GM19463 (cell line): Measurements from ENCODE around the gene TIGD2.
"Not testable (repeated sequence)": the region's sequence is repeated elsewhere in the genome, so short reads cannot be mapped to it uniquely, and the experiment has no call there.

ENCODE experiments used
- ATAC-seq: cut with Tn5 transposase; IDR thresholded peaks from one replicate; pipeline ENCODE4 v1.9.1; 2021; ENCODE audit warnings: mild to moderate bottlenecking, moderate library complexity; ENCODE audit not compliant: unreplicated experiment

Gene TIGD2

DNA sequence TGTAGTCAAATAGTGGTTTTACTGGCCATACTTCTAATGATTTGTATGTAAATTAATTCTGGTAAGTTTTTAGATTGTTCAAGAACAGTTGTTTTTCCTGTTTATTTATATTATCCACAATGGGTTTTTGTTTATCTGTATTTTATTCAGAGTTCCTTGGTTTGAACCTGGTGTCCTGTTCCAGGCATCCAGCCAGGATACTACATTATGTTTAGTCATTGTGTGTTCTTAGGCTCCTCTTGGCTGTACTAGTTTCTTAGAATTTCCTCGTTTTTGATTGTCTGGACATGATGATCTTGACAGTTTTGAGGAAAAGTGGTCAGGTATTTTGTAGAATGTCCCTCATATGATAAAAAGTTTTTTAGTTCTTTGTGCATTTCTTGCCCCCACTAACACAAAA is 7.8 kb downstream of the TIGD2 start:
- ATAC-seq, result no peak

DNA sequence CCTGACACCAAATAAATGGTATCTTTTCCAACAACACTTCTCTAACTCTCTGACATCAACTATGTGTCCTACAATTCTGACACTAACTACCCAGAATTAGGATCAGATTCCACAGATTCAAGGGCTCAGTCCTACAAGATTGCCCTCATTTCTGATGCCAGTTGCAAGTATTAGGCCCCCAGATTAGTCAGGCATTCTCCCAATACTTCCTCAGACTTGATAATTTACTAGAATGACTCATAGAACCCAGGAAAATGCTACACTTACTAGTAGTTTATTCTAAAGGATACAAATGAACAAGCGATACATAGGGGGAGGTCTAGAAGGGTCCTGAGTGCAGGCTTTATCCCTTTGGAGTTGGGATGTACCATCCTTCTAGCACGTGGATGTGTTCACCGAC is 8.5 kb downstream of the TIGD2 start:
- no peak for ATAC-seq

DNA sequence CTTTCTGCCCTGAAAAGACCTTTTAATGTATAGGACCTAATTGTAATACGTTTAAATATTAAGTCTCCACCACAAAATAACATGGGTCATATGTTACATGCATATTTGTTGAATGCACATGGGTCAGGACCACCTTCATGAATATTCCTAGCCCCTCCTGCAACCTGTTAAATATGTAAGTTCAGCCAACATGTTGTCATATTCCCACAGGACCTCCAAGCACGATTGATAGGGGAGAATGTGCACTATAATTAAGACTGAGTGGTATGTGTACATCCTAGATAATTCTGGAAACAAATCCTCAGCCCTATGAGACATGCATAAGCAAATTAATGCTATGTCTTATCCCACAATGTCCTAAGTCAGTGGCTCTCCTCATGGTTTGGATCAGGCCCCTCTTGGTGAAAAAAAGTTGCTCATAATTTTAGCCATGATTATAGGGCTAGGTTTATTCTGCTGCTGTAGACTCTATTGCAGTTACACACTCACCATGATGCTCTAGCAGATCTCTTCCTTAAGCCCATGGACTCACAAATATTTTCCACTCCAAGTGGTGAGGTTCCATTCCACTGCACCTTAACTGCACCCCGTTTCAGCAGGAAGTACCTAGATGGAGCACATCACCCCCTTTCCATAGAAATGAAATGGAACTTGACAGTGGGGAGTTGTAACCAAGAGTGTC is 10.2 kb downstream of the TIGD2 start:
- ATAC-seq, result no peak

DNA sequence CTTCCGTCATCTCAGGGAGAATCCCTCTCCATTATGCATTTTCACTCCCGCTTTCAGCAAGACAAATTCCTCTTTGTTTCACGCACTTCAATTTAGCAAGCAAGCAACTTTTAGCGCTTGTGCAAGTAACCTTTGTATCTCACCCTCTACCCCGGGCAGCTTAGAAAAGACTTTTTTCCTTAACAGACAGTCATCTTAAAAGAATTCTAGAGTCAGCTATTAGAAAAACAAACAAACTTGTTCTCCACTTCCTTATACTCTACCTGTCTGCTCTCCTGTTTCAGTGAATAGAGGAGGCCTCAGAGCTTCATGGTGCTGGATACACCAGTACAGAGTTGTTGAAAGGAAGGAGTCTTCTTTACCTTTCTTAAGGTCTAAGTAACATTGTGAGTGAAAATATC is 12.1 kb downstream of the TIGD2 start:
- ATAC-seq, result no peak

DNA sequence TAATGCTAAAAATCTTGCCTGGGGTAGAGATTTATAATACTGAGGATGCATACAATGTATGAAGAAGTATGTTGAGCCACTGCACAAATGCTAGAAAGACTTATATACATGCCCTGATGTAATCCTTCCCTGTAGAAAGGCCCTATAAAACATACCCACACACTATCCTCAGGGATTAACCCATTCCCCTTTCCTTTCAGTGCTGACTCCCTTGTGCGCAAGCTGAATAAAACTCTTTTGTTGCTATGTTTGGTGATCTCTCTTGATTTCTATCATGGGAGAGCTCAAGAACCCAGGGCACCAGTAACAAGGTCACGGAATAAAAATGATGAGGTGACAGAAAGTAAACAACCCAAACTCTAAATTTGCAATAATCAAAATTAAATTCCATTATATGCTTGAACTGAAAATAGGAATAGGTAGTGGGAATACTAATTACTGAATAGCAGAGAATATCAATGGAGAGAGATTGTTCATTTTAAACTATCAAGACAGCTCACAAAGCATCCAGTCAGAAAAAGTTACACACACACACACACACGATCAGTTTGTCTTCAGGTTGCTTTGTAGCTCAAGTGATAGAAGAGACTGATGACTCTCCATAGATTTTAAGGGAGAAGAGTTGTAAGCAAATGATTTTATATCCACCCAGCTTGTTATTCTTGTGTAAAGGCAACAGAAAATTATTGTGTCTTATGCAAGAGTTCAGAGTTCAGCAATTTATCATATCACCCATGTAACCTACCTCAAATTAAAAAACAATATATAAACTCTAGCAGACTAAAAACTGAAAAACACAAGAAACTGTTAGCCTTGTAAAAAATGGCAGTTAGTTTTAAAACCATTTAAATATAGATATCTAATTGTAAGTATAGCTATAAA is 14.8 kb downstream of the TIGD2 start:
- ATAC-seq, result no peak

DNA sequence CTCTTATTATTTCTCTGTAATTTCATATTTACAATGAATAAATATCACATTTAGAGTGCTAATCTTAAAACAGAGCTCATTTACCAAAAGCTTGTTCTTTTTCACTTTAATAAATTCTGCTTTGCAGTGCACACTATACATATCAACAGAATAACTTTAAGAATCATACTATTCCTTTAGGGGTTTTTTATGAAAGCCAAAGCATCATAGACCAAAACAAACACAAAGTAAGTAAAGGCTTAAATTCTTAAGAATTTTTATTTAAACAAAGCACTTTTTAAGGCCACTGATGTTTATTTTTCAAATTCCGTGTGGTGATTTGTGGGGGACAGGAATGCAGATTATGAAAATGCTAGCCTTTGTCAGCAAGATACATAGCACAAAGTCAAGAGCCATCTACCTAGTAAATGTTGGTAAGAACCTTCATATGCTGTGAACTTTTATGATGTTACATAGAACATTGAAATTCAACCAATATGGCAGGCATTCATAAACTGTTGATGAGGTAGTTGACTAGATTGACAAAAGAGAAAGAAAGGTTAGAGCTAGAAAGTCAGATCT is 17.8 kb downstream of the TIGD2 start:
- ATAC-seq, result no peak

DNA sequence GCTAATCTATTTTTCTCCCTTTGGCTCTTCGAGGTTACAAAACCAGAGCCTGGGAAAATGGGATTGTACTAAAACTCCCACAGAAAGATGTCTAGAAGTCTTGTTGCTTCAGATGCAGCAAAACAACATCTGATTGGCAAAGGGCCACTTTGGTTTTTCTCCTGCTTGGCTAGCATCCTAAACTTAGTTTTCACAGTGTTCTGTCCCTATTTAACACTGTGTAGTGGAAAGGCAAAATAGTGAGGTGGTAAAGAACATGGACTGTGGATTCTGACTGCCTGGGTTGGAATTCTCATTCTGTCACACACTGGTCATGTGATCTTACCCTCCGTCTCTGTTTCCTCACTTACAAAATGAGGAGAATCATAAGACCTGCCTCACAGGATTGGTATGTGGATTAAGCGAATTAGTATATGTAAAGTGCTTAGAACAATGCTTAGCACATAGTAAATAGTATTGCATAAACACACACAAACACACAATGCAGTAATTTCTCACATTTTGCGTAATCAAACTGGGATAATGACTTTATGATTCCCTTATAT is 23.5 kb downstream of the TIGD2 start:
- ATAC-seq, result no peak

DNA sequence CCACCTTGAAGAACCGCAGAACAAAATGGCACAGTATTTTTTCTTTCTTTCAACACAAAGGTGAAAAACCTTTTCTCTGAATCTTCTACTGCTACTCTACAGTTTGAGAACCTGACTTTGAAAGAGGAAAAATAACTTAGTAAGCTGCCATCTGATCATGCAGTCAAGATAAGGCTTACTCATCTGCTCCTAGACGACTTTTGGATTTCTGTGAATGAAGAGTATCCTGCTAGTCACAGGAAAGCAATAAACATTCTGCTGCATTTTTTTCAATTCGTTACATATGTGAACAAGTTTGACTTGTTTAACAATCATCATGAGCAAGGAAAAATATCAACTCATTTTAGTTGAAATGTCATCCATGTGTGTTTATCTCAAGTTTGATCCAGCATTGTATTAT is 25.2 kb downstream of the TIGD2 start:
- no peak for ATAC-seq

DNA sequence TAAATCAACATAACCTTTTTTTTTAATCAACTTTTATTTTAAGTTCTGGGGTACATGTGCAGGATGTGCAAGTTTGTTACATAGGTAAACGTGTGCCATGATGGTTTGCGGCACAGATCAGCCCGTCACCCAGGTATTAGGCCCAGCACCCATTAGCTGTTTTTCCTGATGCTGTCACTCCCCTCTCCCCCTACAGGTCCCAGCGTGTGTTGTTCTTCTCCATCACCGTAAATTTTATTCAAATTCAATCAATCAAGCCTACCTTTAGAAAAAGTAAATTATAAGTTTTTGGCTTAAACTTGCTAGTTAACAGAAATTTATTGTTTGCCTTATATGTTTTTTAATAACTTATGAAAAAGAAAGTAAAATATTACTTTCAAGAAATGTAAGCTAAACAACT is 25.9 kb downstream of the TIGD2 start:
- no peak for ATAC-seq

DNA sequence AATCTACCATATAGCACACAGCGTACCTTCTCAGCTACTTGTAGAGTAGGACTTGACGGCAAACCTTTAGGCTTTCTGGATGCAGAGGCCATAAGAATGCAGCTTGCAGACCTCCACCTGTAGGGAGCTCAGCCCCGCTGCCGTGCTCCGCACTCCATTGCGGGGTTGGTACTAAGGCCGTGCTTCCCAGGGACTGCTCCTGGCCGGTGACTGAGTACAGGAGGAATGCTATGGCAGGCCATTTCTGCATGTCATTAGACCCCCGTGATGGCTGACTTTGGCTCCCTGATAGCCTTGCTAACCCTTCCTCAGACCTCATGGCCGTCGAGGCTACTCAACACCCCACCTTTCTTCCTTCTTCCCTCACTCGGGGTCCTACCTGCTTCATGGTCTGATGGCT is 26.4 kb downstream of the TIGD2 start:
- no peak for ATAC-seq

DNA sequence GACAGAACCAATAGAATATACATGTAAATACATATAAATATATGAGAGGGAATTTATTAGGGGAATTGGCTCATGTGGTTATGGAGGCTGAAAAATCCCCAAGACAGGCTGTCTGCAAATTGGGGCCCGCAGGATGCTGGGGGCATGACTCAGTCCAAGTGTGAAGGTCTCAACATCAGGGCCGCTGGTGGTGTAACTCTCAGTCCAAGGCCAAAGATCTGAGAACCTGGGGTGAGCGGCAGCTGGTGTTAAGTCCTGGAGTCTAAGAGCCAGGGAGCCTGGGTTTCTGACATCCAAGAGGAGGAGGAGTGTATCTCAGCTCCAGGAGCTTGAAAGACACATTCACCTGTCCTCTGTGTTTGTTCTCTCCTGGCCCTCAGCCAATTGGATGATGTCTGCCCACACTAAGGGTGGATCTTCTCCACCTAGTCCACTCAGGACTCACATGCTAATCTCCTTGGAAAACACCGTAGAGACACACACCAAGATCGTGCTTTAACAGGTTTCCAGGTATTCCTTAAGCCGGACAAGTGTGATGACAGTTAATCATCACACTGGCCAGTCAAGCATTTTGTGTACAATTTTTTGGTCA is 28.9 kb downstream of the TIGD2 start:
- no peak for ATAC-seq

DNA sequence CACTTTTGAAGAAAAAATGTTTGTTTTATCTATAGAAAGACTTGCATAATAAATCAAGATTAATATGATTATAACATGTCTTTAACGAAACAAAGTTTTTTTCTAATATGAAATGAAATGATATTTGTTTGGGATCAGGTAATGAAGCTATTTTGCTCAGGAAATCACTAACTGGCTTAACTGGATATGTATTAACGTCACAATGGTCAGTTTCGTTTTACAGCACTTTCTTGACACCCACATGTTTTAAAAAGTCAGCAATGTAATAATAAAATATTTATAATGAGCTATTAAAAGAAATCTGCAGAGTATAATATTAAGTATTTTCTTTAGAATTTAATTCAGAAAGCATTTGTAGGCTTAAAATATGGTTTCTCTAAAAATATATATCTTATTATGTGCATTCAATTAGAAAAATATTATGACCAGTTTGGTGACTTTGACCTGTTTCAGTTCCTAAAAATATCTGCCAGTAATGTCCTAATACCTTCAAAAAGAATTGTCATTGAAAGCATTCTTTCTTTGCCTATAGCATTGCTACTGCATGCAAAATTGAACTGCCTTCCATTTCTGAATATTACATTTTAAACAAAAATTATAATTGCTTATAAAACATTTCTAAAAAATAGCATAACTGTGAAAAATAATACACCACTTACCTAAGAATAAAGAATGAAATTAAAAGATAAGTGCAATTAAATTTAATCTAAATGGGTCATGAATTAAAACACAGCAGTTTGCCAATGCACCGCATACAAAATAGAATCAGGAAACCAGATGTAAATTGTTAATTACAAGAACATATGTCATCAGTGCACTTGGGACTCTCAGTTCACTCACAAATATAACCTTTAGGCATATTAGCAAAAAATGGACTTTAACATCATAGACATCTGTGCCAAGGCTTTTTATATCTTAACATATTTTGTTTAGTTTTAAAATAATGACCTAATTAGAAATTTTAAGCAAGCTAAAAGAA is 31.6 kb downstream of the TIGD2 start:
- ATAC-seq, result peak; percentile 80

DNA sequence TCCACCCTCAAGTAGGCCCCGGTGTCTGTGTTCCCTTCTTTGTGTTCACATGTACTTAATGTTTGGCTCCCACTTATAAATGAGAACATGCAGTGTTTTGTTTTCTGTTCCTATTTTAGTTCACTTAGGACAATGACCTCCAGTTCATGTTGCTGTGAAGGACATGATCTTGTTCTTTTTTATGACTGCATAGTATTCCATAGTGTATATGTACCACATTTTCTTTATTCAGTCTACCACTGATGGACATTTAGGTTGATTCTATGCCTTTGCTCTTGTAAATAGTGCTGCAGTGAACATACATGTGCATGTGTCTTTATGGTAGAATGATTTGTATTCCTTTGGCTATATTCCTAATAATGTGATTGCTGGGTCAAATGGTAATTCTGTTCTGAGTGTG is 33.3 kb downstream of the TIGD2 start:
- ATAC-seq, result not testable (repeated sequence)

DNA sequence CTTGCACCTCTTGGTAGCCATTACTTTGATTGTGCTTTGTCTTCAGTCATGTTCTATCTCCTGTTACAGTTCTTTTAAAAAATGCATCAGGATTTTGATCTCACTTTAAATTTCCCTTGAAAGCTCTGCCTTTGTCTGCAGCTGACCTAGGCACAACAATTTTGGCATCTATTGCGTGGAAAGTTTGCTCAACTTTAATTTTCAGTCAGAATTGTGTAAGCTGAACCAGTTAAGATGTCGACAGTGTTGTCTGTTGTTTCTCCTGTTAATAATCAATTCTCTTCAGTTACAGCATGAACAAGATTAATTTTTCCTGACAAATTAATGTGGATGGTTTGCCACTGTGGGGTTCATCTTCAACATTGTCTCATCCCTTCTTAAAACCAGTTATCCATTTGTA is 34.9 kb downstream of the TIGD2 start:
- no peak for ATAC-seq

DNA sequence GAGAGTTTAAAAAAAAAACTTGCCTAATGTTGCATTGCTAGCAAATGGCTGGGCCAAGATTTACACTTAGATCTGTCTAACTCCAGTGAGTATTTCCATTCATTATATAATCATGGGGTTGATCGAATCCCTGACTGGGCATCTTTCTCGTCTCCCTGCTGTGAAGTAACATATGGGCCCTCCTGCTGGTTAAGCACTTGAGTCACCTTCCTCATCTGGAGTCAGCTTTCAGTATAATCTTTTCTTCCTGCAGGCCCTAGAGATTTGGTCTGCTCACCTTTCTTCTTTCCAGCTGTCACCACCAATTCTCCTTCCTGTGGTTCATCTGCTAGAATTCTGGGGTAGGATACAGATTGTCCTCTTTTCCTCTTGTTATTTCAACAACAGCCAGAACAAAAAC is 41.6 kb downstream of the TIGD2 start:
- no peak for ATAC-seq

DNA sequence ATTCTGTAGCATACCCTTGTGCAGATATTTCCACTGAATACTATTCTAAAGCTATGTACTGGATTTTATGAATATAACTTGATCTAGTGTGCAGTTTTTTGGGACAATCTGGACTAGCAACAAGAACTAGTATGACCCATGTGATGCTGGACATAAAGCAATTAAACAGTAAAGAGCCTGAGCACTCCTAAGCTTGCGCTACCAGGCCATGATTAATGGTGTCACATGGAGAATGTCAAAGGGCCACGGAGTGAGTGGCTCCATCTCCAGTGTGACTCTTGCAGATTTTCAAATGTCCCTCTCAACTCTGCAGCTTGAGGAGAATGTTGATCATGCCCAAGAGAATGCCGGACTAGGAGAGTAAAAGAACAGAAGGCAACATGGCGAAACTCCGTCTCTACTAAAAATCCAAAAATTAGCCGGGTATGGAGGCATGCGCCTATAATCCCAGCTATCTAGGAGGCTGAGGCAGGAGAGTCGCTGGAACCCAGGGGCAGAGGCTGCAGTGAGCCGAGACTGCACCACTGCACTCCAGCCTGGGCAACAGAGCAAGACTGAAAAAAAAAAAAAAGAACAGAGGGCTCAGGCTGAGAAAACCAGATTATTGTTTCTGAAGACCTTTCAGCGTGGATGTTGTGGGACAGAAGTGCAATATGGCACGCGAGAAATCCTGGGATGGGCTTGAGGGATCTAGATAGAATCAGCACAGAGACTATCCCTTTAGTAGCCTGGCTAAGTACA is 45.0 kb downstream of the TIGD2 start:
- ATAC-seq, result no peak

DNA sequence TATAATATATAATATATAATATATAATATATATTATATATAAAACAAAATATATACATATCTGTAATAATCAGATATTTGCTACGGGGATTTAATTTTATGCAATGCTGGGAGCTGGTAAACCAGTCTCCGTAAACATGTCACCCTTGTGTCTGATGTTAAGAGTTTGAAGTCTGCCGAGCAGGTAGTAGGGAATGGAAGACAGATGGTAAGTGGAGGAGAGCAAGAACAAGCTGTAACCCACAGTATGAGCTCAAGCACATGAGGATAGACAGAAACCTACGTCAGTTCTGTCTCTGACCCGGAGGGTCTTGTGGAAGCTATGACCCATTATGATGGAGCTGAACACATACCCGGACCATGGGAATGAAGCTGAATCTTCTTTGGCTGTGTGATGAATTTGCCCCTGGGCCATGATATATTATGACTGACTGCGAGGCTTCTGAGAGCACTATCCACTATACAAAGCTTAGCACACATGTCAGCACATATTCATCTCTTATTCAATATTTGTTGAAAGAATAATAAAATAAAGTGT is 46.2 kb downstream of the TIGD2 start:
- ATAC-seq, result no peak

DNA sequence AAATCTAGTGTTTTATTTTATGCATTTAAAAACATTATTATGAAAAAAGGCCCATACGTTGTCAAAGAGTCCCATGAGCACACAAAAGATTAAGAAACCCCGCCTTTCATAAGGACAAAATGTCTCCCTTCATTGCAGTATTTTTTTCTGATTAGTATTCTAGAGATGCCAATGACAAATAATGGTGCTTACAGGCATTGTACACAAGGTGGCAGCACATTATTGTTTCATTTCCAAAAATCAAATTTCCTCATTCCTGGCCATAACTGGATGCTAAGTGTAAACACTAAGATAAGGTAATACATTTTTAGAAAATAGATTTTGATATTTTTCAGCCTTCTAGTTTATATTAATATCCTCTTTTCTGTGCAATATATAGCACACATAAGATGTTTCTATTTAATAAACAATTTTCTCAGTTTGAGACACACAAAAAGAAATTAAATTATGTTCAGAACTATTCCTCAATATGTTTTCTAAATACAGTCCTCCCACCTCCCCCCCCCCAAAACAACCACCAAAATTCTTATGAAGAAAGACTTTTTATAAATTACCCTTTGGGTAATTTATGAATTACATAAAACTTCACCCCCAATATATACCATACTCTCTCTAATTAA is 47.7 kb downstream of the TIGD2 start:
- peak; percentile 54 for ATAC-seq

DNA sequence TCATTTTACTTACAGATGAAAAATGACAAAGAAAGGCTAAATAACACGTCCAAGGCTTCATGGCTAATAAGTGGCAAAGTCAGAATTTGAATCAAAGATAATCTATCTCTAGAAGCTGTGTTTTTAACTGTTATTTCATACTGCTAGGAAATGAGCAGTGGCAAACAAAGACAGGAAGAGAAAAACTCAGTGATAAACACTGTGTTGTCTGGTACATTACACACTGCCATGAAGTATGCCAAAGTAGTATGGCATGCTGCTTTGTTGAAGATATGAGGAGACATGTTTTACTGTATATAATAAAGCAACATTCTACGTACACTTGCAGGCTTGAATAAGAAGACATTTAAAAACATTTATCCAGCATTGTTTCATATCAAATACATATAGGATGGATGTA is 49.5 kb downstream of the TIGD2 start:
- no peak for ATAC-seq
